Stimulated activated CD8-positive, alpha-beta memory T cell treated with anti-CD3 and anti-CD28 coated beads, Interleukin-7, amount 100 ng/mL, for 24 hours (primary cell): ENCODE results near the gene THAP5.

Experiments
- DNase-seq: peaks from one replicate; pipeline ENCODE4 v3.0.0-alpha.2; 2020; ENCODE audit warnings: low read depth

Gene THAP5

GRCh38 chr7:108529341-108529740 is 40.2 kb downstream of the THAP5 start:
- no peak for DNase-seq

- no peak for DNase-seq
These were observed 41.3 kb downstream of the THAP5 start for GRCh38 chr7:108528183-108528712.

- DNase-seq: no peak
These were observed 42.8 kb downstream of the THAP5 start for GRCh38 chr7:108526768-108527017.

GRCh38 chr7:108525985-108526767 is 43.3 kb downstream of the THAP5 start, which contains the start of gene PNPLA8:
TSS of gene PNPLA8 (minus strand) at chr7:108526135. CDS start at chr7:108515491, 10,644 bp downstream.
- DNase-seq: peak; percentile 100

- DNase-seq: no peak
These were observed 44.0 kb downstream of the THAP5 start for GRCh38 chr7:108525327-108525984.

GRCh38 chr7:108522780-108523179 is 46.7 kb downstream of the THAP5 start:
- DNase-seq: no peak

- DNase-seq: no peak
These were observed 51.6 kb downstream of the THAP5 start for GRCh38 chr7:108517951-108518350.

- DNase-seq: no peak
These were observed 53.9 kb downstream of the THAP5 start for GRCh38 chr7:108515630-108516029.

- DNase-seq: no peak
These were observed 54.5 kb downstream of the THAP5 start for GRCh38 chr7:108515013-108515412.
